Breast epithelium (tissue), 3 donors: ENCODE data around the gene MYO1D.

Experiments
- POLR2A ChIP-seq: fragments of 450-650 bp; IDR thresholded peaks from one replicate; pipeline ENCODE4 v1.6.1; 2016; ENCODE audit warnings: antibody characterized with exemption, mild to moderate bottlenecking, moderate library complexity
- POLR2AphosphoS5 ChIP-seq, 3 donors: sonication (generic); formaldehyde crosslinking; IDR thresholded peaks; one replicate each; pipeline ENCODE4 v1.6.1; 2017; ENCODE audit warnings: antibody characterized with exemption in 3 of 3

DNA sequence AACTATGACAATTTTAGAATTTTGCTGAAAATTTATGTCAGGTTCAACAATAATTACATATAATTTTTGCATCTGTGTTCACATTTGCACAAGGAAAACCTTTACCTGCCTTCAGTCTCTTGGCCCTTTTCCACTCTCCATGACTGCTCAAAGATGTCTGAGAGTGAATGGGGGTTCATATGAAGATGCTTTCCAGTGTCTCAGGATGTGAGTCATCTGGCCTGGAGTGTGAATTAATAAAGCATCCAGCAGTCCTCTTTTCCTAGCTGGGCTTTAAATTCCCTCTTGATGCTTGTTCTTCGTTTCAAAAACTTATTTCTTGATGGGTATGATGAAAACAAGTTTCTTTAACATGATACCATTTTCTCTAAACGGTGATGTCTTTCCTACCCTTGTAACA lies 290.3 kb downstream of the MYO1D start:
- TF ChIP-seq POLR2AphosphoS5 (IDR thresholded peaks at IDR 0.05) (no peak), POLR2A (no peak)
